GM18511 (cell line): ENCODE results near the gene GABPB1.

Experiments used
- ATAC-seq: cut with Tn5 transposase; IDR thresholded peaks from one replicate; pipeline ENCODE4 v1.9.1; 2021; ENCODE audit warnings: mild to moderate bottlenecking, moderate library complexity; ENCODE audit not compliant: unreplicated experiment

GABPB1 gene

GRCh38 chr15:50246631-50247030 is 108.4 kb downstream of the GABPB1 start:
- ATAC-seq, result no peak

- ATAC-seq, result no peak
Observed at GRCh38 chr15:50244959-50245624, 109.9 kb downstream of the GABPB1 start.

DNA sequence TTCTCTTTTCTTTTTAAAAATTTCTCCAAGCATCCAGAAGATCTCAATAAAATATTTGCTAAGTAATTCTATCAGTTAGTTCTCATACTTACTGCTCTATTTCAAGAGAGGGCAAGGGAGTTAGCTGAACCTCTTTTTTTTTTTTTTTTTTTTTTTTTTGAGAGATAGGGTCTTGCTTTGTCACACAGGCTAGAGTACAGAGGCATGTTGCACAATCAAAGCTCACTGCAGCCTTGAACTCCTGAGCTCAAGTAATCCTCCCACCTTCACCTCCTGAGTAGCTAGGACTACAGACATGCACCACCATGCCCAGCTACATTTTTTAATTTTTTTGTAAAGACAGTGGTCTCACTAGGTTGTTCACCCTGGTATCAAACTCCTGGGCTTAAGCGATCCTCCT is 110.8 kb downstream of the GABPB1 start:
- ATAC-seq, result no peak

DNA sequence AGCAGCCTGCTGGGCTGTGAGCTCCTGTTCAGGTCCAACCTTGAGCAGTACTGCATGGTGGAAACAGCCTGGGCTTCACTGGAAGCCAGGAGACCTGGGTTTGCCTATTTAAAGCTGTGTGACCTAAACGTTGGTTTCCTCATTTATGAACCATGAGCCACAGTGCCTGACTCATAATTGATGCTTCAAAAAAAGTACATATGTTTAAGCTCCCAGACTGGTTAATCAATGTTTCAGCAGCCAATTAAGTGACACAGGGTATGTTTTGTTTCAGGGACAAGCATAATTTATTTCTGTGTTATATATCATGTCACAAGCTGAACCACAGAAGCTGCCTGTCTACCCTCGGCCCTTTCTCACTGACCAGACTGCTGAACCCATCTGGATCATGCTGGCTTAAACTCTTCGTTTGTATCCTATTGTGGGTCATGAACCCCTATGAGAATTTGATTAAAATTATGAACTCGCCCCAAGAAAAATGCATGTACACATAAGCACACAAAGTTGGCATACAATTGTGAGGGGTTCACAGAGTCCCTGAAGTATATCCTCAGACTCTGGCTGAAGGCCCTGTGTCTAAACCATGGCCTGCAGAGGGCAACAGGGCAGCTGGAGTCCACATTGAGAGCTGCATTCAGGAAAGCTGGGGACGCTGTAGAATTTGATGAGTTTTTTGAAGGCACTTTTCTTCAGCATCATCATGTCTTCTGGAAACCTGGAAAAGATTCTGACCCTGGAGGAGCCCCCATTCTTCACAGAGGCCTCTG is 113.1 kb downstream of the GABPB1 start:
- no peak for ATAC-seq

DNA sequence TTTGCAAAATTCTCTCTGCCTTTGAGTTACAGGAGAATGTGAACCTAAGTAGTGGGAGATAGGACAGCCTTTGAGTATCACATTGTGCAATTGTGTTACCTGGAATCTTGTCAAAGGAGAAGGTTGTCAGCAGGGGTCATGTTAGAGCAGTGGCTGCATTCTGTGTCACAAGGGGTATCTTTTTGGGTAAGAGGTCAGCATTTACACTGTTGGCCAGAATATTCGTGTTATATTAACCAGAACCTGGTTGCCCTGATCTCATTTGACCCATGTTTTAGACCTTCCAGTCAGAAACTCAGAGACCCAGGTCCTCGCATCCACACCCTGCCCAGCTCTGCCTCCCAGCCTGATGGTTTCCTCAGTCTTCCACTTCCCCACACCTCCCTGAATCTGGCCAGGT is 116.7 kb downstream of the GABPB1 start:
- no peak for ATAC-seq

GRCh38 chr15:50236433-50236832 is 118.6 kb downstream of the GABPB1 start:
- no peak for ATAC-seq

GRCh38 chr15:50235794-50236193 is 119.2 kb downstream of the GABPB1 start:
- ATAC-seq, result no peak

GRCh38 chr15:50234764-50235163 is 120.2 kb downstream of the GABPB1 start:
- ATAC-seq, result no peak

DNA sequence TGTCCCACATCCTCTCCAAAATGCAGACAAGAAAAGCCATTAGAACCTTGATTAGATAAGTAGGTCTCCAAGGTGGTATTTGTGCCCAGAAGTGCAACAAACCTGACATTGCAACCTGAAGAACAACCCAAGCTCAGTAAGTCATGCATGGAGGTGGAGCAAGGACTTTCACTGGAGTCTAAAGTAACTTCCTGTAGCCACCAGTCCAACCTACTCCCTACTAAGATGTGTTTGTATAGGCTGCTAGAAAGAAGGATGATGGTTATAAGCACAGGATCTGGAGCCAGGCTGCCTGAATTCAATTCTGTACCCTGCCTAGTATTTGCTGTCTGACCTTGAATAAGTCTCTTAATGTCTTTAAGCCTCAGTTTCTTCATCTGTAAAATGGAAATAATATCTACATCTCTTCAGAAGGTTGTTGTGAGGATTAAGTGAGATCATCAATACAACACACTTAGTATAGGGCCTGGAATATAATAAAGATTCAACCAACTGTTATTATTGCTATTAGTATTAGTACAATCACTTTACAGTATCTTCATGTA is 121.7 kb downstream of the GABPB1 start:
- no peak for ATAC-seq

DNA sequence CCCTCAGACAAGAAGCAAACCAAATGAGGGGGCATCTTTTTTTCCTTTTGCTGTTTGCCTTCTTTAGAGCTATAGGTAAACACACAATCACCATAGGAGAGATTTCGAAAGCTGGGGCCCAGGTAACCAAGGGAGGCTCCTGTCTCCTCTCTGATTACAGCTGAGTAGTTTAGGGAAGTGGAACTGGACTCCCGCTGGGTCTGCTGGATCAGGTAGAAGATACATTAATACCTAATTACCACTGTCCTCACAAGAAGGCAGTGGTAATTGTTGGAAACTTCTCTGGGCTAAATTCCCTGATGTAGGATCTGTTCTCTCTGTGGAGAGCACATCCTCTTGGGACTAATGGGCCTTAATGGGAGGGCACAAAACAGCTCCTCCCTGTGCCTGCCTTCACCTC is 122.2 kb downstream of the GABPB1 start:
- no peak for ATAC-seq

GRCh38 chr15:50231761-50232160 is 123.2 kb downstream of the GABPB1 start:
- no peak for ATAC-seq

DNA sequence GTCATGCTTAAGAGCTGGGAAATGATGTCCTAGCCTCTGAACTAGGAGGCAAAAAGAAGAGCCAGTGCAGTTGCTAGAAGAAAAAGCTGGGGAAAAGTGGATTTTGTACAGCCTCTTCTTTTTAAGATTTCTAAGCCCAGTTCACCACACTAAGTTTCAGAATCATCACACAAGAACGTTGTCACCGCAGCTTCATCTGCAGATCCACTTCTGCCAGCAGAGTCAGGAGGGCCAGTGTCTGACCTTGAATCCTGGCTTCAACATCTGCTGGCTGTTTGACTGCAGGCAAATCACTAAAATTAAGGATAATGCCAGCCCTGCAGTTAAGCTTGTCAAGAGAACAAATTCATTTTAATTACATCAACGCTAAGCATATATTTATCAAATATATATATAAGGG is 125.7 kb downstream of the GABPB1 start:
- ATAC-seq, result no peak

GRCh38 chr15:50228866-50229265 is 126.1 kb downstream of the GABPB1 start:
- no peak for ATAC-seq

GRCh38 chr15:50227076-50227475 is 127.9 kb downstream of the GABPB1 start:
- no peak for ATAC-seq

- ATAC-seq, result no peak
Observed at GRCh38 chr15:50225938-50226337, 129.1 kb downstream of the GABPB1 start.
